Kidney epithelial cell (primary cell): ENCODE data around the gene ATP8B4. TPM values are rescaled to one million over a fixed set of nuclear protein-coding genes. Genes with fewer than 3 reads are reported as not detected.

ENCODE experiments used
- DNase-seq: peaks from one replicate; pipeline ENCODE4 v3.0.0-alpha.2; 2010; ENCODE audit warnings: low read depth
- H3K27me3 ChIP-seq: 2 replicates; pipeline ENCODE4 v1.6.0; 2011; ENCODE audit warnings: low read length; ENCODE audit not compliant: control insufficient read depth, insufficient read depth
- H3K36me3 ChIP-seq: 2 replicates; pipeline ENCODE4 v1.5.1; 2011; ENCODE audit warnings: low read length; ENCODE audit not compliant: control insufficient read depth, insufficient read depth
- H3K4me3 ChIP-seq: 2 replicates; pipeline ENCODE4 v1.5.1; 2011; ENCODE audit warnings: low read depth, mild to moderate bottlenecking, control low read depth, low read length
- total RNA-seq: library from RNA; depleted of rRNA; stranded (reverse); fragments of >200 nt; gene quantifications from 2 replicates; pipeline ENCODE4 v1.2.3, GENCODE V29; 2015
- TF ChIP-seq, protein P1 (sequence below): IDR thresholded peaks from 2 replicates; pipeline ENCODE4 v1.5.1; 2011; ENCODE audit warnings: mild to moderate bottlenecking, moderate library complexity, low read length, control low read depth, inconsistent platforms; ENCODE audit not compliant: insufficient read depth, poor library complexity, severe bottlenecking

Gene ATP8B4
- total RNA-seq, 1 donor from 2014 or later = 0.25 TPM

- H3K36me3 ChIP-seq = no peaks in the 10 kb centered on the region
- no peak overlapping the region for H3K4me3 ChIP-seq
- no peak for DNase-seq
- no peaks in the 10 kb centered on the region for H3K27me3 ChIP-seq
- TF ChIP-seq, protein P1, sequence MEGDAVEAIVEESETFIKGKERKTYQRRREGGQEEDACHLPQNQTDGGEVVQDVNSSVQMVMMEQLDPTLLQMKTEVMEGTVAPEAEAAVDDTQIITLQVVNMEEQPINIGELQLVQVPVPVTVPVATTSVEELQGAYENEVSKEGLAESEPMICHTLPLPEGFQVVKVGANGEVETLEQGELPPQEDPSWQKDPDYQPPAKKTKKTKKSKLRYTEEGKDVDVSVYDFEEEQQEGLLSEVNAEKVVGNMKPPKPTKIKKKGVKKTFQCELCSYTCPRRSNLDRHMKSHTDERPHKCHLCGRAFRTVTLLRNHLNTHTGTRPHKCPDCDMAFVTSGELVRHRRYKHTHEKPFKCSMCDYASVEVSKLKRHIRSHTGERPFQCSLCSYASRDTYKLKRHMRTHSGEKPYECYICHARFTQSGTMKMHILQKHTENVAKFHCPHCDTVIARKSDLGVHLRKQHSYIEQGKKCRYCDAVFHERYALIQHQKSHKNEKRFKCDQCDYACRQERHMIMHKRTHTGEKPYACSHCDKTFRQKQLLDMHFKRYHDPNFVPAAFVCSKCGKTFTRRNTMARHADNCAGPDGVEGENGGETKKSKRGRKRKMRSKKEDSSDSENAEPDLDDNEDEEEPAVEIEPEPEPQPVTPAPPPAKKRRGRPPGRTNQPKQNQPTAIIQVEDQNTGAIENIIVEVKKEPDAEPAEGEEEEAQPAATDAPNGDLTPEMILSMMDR = no peak
Observed at GRCh38 chr15:49908236-49908932, 210.6 kb downstream of the ATP8B4 start.

GRCh38 chr15:49906966-49907365 is 212.1 kb downstream of the ATP8B4 start:
- DNase-seq = no peak
- TF ChIP-seq, protein P1 = no peak
- no peaks in the 10 kb centered on the region for H3K36me3 ChIP-seq
- no peak overlapping the region for H3K4me3 ChIP-seq
- no peaks in the 10 kb centered on the region for H3K27me3 ChIP-seq

- Histone ChIP-seq H3K4me3 (no peak overlapping the region), H3K36me3 (no peaks in the 10 kb centered on the region), H3K27me3 (no peaks in the 10 kb centered on the region)
- TF ChIP-seq, protein P1 = no peak
- DNase-seq = no peak
Observed at GRCh38 chr15:49905221-49905620, 213.8 kb downstream of the ATP8B4 start.

DNA sequence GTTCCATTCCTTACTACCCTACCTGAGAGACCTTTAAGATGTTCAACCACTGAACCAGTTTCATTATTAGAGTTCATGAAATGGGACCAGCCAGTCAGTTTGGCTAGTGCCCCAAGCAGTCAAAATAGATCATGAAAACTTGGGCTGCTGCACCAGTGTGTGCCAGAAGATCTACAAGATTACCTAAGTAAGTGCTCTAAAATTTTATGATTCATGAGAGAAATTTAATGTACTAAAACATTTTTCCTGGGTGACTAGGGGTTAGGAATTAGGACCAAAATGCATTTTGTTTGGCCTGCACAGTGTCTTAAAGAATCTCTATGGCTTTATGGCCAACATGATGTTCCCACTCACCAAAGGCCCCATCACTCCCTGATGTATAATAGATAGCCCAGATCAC is 214.7 kb downstream of the ATP8B4 start:
- Histone ChIP-seq H3K4me3 (no peak overlapping the region), H3K27me3 (no peaks in the 10 kb centered on the region), H3K36me3 (no peaks in the 10 kb centered on the region)
- TF ChIP-seq, protein P1 = no peak
- no peak for DNase-seq

DNA sequence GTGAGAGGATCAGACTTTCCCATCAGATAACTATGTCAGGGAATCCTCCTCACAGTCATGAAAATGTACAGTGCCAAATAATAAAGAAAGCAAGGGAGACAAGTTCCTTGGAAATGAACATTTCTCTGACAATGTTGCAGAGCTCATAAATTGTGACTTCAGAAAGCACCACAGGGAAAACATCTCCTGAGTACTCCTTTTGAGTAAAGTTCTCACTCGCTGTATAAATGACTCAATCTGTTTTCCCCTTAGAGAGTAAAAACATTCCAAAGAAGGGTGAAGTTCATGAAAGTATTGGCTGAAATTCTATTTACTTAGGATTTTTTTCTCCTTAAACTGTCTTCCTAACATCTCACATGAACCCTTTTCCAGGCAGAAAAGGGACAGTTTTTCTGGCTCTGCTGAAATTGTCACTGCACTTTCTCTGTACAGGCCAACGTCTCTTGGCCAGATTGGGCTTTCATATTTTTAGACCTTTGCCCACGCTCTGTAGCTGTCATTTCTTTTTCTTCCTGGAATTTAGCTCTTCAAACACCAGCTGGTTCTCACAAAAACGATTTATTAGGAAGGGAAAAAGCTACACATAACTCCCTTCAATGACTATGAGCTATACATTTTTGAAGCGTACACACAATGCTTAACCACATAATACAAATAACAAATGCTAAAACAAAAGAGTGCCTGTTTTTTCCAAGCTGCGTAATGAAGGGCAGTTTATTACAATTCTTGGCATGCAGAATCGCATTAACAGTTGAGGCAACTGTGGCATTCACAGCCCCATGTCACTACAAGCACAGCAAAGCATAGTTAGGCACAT is 216.1 kb downstream of the ATP8B4 start:
- no peak for DNase-seq
- no peaks in the 10 kb centered on the region for H3K27me3 ChIP-seq
- TF ChIP-seq, protein P1 = no peak
- H3K36me3 ChIP-seq = no peaks in the 10 kb centered on the region
- H3K4me3 ChIP-seq = no peak overlapping the region
